ENCODE measurements around the gene RIPOR2. TPM values are rescaled to one million over a fixed set of nuclear protein-coding genes. Genes with fewer than 3 reads are reported as not detected.

The RIPOR2 gene, protein sequence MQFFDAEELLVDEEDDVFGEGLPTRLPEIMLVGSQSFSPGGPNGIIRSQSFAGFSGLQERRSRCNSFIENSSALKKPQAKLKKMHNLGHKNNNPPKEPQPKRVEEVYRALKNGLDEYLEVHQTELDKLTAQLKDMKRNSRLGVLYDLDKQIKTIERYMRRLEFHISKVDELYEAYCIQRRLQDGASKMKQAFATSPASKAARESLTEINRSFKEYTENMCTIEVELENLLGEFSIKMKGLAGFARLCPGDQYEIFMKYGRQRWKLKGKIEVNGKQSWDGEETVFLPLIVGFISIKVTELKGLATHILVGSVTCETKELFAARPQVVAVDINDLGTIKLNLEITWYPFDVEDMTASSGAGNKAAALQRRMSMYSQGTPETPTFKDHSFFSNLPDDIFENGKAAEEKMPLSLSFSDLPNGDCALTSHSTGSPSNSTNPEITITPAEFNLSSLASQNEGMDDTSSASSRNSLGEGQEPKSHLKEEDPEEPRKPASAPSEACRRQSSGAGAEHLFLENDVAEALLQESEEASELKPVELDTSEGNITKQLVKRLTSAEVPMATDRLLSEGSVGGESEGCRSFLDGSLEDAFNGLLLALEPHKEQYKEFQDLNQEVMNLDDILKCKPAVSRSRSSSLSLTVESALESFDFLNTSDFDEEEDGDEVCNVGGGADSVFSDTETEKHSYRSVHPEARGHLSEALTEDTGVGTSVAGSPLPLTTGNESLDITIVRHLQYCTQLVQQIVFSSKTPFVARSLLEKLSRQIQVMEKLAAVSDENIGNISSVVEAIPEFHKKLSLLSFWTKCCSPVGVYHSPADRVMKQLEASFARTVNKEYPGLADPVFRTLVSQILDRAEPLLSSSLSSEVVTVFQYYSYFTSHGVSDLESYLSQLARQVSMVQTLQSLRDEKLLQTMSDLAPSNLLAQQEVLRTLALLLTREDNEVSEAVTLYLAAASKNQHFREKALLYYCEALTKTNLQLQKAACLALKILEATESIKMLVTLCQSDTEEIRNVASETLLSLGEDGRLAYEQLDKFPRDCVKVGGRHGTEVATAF
- polyA plus RNA-seq (ENCODE audit: insufficient read length), result 8.8 TPM
- long read RNA-seq, donor 1, result 0 reads
- long read RNA-seq, donor 2, partial matches to known transcripts, result 0 of 1 reads
- long read RNA-seq, donor 2, other reads (novel, unspliced or antisense), result 0 of 1 reads
- long read RNA-seq, donor 3, partial matches to known transcripts, result 0 of 1 reads
- long read RNA-seq, donor 3, other reads (novel, unspliced or antisense), result 0 of 1 reads
- long read RNA-seq, donor 4, result 0 reads
- long read RNA-seq, donor 5, result 0 reads
- long read RNA-seq, donor 6, result 0 reads
- long read RNA-seq, donor 7, result 0 reads
- long read RNA-seq, donor 8, result 0 reads

DNA sequence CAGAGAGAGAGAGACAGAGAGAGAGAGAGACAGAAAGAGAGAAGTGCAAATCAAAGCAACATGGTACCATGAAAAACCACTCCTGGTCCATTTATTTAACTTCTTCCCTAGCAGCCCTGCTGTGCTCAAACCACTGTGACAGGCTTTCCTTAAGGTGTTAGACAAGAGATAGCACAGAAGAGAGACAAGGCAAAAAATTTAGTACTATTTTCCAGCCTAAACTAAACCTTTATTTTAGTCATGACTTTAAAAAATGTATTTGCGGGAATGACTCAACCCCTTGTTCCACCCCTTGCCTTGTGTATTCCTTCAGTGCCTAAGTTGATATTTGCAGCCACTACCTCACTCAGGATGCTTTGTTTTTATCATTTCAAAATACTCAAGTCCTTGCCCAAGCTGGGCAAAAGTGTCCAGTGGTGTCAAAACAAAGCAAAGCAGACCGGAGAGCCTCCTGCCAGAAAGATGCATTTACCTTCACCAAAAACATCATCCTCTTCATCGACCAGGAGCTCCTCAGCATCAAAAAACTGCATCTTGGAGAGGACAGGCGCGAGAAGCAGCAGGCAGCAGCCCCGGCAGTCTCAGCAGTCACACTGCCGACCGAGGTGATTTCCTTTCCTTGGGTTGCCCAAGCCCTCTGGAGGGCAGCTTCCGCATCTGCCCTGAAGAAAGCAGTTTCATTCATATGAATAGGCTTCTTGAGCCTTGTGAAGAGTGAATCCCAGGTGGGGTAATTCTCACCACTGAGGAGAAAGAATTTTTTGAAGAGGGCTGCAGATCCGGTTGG lies at the start of gene RIPOR2:
TSS of gene RIPOR2 (minus strand) at position 595 of the 787 bp plus-strand sequence. CDS start at position 533, 62 bp downstream.
- no peak for DNase-seq

DNA sequence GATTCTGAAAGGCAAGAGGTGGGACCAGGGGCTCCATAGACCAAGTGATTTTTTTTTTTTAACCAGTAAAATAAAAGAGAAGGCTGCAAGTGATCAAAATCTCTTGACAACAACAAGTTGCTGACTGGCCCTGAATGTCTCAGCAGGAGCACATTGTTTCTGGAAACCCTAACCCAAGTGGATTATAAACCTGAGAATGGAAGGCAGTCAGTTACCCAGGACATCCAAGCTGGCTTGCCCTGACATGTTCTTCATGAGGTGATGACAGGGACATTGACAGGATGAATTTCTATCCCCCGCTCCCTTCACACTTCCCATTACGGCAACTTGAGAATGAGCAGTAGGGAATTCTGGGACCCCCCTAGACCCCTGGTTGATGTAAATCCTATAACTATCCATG lies 49.6 kb upstream of the RIPOR2 start:
- no peak for DNase-seq

DNA sequence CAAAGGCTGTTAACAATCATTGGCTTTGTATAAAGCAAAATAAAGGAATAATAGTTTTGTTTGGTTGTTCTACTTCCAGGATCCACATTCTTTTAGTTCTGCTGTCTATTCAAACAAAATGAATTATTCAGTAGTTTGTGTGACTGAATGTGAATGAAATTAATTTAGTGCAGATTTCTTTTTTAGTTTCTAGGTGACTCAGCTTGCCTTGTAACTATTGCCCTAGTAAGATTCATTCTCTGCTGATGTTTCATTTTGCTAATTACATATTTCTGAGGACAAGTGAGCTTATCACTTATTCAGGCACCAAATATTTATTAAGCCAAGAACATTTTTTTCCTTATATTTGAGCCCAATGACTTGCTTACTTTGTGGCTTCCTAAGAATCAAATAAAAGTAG lies 46.5 kb upstream of the RIPOR2 start:
- DNase-seq, result no peak

DNA sequence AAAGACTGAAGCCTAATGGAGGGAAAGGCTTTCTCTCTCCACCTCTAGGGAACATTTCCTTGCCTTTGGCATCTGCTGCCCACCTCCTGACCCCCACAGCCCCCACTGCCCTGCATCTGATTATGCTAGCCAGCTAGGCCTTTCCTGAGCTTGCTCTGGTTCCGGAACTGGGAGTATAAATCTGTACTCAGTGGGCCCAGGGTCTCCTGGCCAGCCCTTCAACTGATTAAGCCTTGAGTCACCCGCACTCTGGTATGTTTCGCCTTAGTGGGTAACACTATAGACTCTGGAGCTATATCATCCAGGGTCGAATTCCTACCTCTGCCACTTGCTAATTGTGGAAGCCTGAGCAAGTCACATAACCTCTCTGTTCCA lies 45.6 kb upstream of the RIPOR2 start:
- no peak for DNase-seq

DNA sequence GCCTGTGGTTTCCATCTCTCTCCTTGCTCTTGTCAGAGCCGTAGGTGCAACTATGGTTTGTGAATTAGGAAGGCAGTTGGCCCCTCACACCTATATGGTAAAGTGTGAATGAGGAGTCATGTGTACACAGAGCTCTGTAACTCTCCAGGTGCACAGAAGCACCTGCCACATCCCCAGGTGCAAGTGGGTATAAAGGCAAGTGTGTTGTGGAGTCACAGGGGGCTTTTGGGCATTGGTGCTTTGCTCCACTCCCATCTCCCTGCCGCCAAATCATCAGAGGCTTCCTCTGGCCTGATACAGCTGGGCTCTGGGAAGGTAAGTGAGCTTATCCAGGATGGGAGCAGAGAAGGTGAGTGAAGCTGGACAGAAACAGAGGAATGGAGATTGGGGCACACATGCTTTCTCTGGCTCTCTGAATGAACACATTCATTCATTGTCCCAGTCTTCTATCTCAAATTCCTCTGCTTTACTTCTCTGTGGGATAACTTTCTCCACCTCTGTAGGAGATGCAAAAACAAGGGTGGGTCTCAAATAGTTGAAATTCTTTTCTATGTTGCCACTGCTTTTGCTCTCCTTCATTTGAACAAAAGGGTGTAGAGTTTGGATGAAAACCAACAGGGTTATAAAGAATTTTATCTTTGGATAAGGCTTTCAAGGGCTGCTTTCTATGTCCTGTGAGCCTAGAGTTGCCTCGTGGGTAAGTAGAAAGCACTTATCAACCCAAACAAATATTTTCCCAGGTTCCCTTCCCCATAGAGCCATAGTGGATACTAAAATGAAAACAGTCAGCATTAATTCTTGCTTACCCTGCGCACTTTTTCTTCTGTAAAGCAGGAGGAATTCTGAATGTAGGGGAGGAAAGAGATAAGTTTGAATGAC lies 45.0 kb upstream of the RIPOR2 start:
- no peak for DNase-seq

DNA sequence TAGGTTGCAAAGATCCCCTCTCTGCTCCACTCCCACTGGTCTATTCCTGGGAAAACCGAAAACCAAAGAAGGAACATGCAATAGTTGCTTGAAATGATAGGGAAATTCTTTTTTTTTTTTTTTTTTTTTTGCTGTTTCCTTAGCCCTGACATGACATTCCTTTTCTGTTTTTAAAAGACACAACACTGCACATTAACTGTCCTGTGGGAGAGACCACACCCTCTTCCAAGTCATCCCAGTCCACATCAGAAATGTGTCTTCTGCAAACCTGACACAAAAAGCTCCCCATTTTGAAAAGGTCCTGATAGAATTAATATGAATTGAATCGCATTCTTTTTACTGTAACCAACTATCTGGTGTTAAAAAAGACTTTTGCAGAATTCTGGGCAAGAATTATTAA lies 43.4 kb upstream of the RIPOR2 start:
- DNase-seq, result no peak

DNA sequence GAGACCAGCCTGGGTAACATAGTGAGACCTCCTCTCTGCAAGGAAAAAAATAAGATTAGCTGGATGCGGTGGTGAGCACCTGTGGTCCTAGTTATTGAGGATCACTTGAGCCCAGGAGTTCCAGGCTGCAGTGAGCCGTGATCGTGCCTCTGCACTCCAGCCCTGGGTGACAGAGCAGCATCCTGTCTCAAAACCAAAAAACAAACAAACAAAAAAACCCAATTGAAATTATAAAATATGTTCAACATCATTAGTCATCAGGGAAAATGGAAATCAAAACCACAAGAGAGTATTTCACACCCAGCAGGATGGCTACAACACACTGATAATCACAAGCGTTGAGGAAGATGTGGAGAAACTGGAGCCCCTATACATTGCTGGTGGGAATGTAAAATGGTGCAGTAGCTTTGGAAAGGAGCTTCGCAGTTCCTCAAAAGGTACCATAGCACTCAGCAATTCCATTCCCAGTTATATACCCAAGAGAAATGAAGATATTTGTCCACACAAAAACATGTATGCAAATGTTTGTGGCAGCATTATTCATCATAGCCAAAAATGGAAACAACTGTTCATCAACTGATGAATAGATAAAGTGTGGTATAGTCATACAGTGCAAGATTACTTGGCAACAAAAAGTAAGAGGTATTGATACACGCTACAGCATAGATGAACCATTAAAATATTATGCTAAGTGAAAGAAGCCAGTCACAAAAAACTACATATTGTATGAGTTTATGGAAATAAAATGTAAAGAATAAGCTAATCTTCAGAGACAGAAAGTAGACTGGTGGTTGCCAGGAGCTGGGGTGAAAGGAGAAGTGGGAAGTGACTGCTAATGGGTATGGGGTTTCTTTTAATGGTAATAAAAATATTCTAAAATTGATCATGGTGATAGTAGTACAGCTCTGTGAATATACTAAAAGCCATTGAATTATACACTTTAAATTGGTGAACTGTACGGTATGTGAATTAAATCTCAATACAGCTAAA lies 38.7 kb upstream of the RIPOR2 start:
- no peak for DNase-seq

DNA sequence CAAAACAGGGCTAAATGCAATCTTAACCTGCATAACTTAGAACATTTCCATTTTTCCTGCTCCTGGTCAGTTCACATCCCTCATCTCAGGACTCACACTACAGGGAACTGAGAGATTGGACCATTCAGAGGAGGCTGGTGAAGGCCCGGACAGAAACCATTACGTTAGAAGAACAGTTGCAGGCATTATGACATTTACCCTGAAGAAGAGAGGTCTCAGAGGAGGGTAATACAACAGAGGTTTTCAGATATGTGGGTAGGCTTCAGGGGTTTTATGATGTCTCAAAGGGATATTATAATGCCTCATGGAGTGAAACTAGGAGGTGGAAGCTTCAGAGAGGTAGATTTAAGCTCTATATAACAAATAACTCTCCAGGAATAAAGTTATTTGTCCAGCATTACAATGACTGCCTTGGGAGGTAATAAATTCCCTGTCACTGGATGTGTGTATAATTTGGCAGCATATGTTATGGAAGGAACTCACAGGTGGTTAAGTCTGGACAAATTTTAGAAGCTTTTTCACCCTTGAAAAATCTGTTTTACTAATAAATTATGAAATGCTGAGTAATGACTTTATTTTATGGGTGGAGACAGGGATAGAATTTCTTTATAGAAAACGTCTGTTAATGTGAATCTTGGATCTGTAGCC lies 36.7 kb upstream of the RIPOR2 start:
- no peak for DNase-seq

DNA sequence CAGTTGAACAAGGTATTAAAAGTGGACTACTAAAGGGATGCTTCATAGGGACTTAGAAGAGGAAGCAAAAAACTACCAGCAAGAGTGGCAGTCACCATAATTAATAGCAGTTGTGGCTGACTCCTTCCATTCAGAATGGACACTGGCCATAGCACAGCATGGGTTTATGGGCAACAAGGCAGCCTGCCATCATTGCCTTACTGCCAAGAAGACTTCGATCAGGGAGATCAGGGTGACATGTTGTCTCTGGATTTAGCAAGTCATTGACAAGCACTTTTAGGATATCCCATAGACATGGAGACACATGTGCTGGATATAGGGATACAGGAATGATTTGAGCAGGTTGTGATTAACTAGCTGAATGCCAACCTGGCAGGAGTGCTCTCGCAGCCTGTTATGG lies 35.3 kb upstream of the RIPOR2 start:
- no peak for DNase-seq

DNA sequence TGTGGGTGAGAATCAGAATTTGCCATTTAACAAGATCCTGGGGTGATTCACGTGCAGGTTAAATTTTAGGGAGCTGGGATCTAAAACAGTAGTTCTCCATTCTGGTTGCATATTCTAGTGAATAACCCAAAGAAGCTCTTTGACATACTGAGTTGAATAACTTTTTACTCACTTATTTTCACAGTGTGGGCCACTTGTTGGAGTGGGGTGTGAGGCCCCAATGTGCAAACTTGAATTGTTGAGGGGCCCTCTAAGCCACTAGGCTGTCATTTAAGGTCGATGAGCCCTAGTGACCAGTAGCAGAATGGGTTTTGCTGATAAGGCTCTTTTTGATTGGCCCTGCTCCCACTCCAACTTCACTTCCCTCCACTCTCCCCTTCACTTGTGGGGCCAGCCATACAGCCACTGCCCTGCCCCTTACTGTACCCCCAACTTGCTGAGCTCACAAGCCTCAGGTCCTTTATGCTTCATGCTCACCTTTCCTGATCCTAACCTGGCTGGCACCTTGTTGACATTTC lies 33.6 kb upstream of the RIPOR2 start:
- no peak for DNase-seq

DNA sequence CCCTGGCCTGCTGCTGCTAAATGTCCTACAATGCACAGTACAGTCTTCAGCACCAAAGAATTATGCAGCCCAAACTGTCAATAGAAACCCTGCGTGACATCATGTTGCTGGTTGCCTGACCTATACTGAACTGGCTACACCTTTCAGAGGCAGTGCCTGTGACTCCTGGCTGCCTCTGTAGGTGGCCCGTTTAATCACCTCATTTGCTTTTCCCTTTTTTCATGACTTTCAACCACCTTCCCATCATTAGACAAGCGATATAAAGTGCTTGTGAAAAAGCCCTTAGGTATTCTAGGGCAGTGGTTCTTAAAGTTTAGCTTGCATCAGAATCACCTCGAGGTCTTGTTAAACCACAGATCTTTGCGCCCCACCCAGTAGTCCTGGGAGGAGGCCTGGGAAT lies 33.0 kb upstream of the RIPOR2 start:
- no peak for DNase-seq

DNA sequence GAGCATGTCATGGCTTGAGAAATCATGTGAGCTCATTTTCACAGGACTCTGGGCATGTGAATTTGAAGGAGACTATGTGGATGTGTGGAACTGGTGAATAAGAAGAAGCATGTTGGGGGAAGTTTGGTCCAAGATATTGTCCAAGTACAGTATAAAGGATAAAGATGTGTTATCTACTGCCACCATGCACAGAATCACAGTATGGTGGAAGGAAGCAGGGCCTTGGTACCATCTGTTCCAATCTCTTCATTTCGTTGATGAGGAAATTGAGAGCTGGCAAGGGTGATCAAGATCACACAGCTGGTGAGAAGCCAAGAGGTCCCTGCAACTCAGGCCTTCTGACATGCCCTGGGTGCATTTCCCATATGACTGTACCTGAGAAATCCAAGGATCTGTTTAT lies 31.5 kb upstream of the RIPOR2 start:
- DNase-seq, result no peak

DNA sequence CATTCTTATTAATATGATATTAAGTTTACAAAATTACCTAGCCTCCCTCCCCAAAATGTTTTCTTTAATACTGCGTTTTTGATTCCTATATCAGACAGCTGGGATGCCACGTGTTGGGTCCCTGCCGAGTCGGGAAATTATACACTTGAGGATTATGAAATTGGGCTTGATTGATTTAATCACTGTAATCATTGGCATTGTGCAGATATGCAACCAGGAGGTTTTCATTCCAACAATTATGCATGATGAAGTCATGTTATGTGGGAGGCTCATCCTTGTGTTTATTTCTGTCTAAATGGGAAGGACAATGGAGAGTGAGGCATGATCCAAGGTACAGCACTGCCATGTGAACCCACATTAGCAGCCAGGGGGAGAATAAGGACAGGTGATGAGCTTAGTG lies 30.6 kb upstream of the RIPOR2 start:
- DNase-seq, result no peak

DNA sequence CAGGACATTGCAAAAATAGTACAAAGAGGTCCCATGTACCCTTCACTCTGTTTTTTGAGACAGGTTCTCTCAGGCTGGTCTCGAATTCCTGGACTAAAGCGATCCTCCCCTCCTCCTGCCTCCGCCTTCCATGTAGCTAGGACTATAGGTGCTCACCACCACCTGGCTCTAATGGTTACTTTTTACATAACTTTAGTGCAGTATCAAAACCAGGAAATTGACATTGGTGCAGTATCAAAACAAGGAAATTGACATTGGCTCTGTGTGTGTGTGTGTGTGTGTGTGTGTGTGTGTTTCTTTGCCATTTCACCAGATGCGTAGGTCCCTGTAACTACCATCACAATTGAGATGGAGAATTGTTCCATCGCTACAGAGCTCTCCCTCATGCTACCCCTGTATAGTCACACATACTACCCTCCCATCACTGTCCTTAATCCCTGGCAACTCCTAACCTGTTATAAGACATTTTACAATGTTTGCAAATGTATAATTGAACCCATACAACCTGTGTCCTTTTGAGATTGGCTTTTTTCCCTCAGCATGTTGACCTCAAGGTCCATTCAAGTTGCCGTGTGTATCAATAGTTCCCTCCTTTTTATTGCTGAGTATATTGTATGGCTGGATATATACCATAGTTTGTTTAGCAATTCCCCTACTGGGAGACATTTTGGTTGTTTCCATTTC lies 28.3 kb upstream of the RIPOR2 start:
- DNase-seq, result no peak

DNA sequence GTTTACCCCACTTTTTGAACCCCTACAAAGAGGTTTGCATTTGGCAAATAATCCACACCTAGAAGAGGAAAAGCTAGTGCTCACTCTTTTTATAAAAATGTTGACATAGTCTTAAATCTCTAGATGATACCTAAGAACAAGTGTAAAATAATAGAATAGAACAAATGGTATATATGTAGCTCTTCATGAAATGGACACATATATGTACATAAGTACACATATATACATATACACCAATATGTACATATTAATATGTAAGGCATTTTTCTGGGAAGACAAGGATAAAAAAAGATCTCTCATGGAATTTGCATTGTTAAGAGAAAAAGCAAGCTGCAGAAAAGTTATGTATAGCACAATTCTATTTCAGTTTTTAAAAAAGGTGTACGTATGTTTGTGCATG lies 27.6 kb upstream of the RIPOR2 start:
- DNase-seq, result no peak

DNA sequence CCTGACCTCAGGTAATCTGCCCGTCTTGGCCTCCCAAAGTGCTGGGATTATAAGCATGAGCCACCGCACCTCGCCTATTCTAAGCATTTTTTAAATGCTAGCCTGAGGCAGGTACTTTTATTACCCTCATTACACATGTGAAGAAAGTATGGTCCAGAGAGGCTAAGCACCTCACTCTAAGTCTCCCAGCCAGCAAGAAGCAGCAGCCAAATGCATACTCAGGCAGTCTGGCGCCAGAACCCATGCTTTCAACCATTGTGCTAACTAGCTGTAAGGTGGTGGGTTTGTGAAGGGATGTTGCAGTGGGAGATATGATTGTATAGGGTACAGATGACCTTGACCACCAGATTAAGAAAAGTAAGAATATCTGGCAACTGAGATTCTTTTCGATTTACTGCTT lies 26.1 kb upstream of the RIPOR2 start:
- DNase-seq, result no peak

DNA sequence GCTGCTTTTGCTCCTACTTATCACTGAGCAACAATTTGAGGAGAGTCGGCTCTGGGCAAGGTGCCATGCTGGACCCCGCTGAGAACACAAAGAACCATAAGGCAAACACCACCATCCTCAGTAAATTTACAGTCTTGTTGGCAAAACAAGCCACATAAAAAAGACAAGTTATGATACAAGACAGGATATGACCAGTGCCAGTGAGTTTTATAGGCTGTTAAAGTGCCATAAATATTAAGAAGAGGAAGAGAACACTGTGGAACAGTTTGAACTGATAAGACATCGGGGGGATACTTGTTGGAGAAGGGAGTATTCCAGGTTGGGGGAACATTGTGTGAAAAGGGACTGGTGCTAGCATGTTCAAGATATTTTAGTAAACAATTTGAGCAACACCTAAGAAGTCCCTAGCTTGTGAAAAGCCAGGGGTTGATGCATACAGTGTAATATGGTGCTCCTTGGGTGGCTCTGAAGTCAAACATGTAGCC lies 25.3 kb upstream of the RIPOR2 start:
- DNase-seq, result no peak

DNA sequence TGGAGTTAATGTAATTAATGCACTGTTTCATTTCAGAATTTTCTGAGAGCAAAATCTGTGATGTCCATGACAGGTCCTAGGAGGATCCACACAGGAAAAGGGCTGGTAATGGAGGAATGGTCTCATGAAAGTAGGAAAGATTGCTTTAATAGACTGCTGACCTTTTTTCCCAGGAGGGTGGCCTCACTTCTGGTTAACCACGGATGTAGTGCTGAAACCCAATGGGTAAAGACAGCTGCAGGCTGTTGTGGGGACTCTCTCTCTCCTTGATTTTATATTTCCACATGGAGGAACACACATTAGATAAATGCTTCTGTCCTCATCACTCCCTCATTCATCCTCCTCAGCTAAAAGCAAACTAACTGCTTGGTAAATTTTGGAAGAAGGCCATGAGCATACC lies 23.6 kb upstream of the RIPOR2 start:
- DNase-seq, result no peak

All from left kidney (tissue), 8 donors.